Measurements from ENCODE around the gene TAGLN2.
A peak's percentile ranks its signal among the peaks of the same experiment; 100 is the strongest.

TAGLN2 gene

DNA sequence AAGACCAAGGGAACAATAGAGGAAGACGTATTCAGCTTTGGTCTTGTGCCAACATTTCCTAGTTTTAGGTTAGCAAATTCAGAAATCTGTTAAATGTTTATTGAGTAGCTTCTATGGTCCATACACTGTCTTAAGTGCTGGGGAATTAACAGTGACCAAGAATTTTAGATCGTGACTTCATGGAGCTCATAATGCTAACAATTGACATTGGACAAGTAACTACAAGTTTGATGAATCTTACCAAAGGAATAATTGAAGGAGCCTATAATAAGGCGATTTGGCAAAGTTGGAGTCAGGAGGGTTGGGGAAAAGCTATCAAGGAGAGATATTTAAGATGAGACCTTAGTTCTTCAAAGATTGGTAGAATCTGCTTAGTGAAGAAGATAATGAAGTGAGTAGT lies 30.1 kb upstream of the TAGLN2 start:
- no peaks in the 10 kb centered on the region for H3K9me3 Mint-ChIP-seq
- no peak for ATAC-seq
- no peak overlapping the region for H3K4me3 Mint-ChIP-seq
- H3K27me3 Mint-ChIP-seq, result peaks cover 54% of the 10 kb centered on the region
- peaks cover 9% of the 10 kb centered on the region for H3K4me1 Mint-ChIP-seq
- H3K27ac Mint-ChIP-seq, result no peak overlapping the region
- H3K36me3 Mint-ChIP-seq, result no peaks in the 10 kb centered on the region

DNA sequence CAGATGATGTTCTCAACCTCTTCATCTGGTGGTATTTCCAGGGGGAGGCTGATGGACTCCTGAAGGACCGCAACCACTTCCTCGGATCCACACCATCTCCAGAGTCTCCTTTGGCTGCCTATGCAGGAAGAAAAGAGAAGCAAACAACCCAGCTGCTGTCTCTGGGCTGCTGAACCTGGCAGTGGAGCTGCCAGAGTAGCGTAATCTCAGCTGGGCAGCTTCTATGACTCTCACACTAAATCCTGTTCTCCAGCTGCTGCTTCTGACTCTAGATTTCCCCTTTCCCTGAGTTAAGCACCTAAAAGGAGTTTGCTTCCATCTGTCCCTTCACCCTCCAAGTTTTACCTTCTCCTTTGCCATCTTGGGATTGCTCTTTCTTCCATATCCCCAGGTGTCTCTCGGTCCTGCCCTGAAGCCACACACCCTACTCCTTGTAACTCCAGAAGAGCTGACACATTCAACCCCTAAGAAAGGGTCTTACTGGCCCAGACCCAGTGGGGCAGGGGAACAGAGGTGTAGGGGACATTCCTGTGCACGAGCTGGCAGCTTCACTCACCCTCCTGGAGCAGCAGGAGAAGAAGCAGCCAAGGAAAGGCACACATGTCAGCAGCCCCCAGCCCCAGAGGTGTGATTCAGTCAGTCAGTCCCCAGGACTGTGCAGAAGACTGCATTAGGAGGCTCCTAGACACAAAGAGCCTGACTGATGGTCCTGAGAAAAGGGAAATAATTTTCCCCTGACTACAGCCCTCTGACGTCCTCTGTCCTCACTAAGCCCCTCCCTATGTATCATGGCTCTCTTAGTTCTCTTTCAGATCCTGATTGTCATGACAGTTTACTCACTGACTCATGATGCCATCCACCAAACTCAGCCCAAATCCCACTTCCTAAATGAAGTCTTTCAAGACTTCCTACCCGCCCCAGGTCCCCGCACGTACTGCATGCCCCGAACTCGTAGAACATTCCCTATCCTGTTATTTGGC lies 28.5 kb upstream of the TAGLN2 start, which contains the start of gene SLAMF9:
TSS of gene SLAMF9 (minus strand) at position 702 of the 980 bp plus-strand sequence. CDS start at position 602, 100 bp downstream.
- H3K4me1 Mint-ChIP-seq, result peaks cover 2% of the 10 kb centered on the region
- no peak for ATAC-seq

DNA sequence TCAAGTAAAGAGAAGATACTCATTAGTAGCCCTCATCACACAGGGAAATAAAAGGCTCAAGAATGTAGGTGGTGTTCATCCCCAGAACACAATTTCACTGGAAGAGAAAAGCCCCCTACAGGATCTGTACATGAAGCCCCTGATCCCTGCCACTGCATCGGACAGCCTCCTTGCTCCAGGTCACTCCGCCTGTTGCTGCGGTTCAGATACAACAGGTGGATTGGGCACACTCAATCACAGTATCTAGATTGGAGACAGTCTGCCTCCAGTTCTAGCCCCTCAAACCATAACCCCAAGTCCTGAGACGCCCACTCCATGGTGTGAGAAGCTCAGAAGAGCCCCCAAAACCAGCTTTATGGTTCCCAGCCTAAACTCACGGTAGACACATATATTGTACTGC lies 27.6 kb upstream of the TAGLN2 start:
- no peak for ATAC-seq
- H3K4me1 Mint-ChIP-seq, result no peaks in the 10 kb centered on the region
- no peaks in the 10 kb centered on the region for H3K36me3 Mint-ChIP-seq
- peaks cover 64% of the 10 kb centered on the region for H3K27me3 Mint-ChIP-seq
- no peak overlapping the region for H3K27ac Mint-ChIP-seq
- no peaks in the 10 kb centered on the region for H3K9me3 Mint-ChIP-seq
- H3K4me3 Mint-ChIP-seq, result no peak overlapping the region

More for the DNA sequence above, 28.5 kb upstream of the TAGLN2 start, which contains the start of gene SLAMF9:
- H3K4me3 Mint-ChIP-seq, result no peak within 1 kb of the TSS
- H3K9me3 Mint-ChIP-seq, result no peaks in the 10 kb centered on the region
- no peaks in the 10 kb centered on the region for H3K36me3 Mint-ChIP-seq
- H3K27me3 Mint-ChIP-seq, result peaks cover 58% of the 10 kb centered on the region
- no peak within 1 kb of the TSS for H3K27ac Mint-ChIP-seq

DNA sequence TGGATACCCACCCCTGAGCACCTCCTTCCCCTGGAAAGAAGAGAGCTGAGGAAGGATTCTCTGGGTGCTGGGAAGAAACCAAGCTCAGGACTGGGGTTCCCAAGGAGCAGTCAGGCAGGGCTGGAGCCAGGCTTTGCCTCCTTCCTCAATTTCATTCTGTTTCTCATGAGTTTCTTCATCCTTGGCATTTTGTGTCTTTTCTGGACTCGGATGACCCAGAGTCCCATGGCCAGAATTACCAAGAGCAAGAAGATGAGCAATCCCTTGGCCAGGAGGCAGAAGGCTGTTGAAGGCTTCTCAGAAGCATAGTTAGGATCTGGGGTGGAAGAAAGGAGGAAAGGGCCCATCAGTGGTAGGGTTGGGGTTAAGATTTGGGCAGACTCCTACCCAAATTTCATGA lies 26.2 kb upstream of the TAGLN2 start:
- ATAC-seq, result no peak
- Mint-ChIP-seq H3K27ac (no peak overlapping the region), H3K9me3 (no peaks in the 10 kb centered on the region), H3K36me3 (no peaks in the 10 kb centered on the region), H3K27me3 (peaks cover 64% of the 10 kb centered on the region), H3K4me1 (no peaks in the 10 kb centered on the region), H3K4me3 (no peak overlapping the region)

DNA sequence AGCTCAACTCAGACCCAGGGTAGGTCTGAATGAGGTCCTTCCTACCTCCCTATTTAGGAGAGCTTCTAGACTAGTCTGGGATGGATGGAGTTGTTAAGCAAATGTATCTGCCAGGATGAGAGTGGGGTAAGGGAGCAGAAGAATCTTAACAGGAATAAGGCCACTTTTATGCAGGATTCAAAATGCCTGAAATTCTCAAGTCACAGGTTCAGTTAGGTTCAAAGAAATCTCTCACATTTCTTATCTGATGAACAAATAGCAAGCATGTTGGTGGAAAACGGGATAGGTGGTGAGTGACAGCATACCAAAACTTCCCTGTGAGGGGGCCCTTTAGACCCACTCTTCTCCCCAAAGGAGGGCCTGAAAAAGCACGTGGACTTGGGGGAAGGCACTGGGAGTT lies 25.7 kb upstream of the TAGLN2 start:
- H3K27me3 Mint-ChIP-seq, result peaks cover 60% of the 10 kb centered on the region
- H3K36me3 Mint-ChIP-seq, result no peaks in the 10 kb centered on the region
- H3K4me3 Mint-ChIP-seq, result no peak overlapping the region
- no peaks in the 10 kb centered on the region for H3K9me3 Mint-ChIP-seq
- H3K4me1 Mint-ChIP-seq, result peaks cover under 1% of the 10 kb centered on the region
- no peak for ATAC-seq
- no peak overlapping the region for H3K27ac Mint-ChIP-seq

DNA sequence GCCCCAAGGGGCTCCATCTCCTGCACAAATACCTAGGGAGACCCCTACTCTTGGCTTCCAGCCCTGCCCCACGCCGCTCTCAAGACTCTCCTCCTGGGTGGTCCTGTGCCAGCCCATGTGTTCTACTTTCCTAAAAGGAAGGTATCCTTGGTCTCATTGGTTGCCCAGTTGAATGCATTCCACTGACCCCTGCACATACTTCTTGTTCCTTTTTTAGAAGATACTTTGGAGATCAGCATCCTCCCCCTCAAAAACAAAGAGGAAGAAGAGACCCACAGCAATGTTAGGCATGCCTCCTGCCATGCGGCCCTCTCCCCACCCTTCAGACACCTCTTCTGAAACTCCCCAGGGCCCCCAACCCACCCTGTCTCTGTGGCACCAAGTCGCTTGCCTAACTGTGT lies 24.7 kb upstream of the TAGLN2 start:
- no peak overlapping the region for H3K4me3 Mint-ChIP-seq
- no peak for ATAC-seq

DNA sequence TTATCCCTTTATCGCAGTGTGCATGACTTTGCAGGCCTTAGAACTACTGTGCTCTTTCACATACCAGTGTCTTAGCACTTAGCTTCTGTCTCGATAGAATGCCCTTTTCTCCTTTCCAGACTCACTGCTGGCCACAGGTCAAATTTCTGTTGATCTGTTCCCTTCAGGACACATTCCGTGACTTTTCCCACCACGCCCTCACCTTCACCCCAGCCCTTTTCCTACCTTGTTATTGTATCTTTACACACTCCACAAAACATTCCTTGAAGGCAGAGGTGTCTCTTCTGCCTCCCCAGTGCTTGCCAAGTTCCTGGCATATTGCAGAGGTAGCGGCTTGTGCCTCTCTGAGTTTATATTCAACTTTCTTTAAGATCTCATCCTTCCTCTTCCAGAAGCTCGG lies 23.8 kb upstream of the TAGLN2 start:
- H3K36me3 Mint-ChIP-seq, result no peaks in the 10 kb centered on the region
- H3K4me1 Mint-ChIP-seq, result peaks cover 16% of the 10 kb centered on the region
- H3K27me3 Mint-ChIP-seq, result peaks cover 71% of the 10 kb centered on the region

More for the DNA sequence above, 24.7 kb upstream of the TAGLN2 start:
- Mint-ChIP-seq H3K36me3 (no peaks in the 10 kb centered on the region), H3K27ac (no peak overlapping the region), H3K9me3 (no peaks in the 10 kb centered on the region), H3K27me3 (peaks cover 70% of the 10 kb centered on the region), H3K4me1 (peaks cover 11% of the 10 kb centered on the region)

DNA sequence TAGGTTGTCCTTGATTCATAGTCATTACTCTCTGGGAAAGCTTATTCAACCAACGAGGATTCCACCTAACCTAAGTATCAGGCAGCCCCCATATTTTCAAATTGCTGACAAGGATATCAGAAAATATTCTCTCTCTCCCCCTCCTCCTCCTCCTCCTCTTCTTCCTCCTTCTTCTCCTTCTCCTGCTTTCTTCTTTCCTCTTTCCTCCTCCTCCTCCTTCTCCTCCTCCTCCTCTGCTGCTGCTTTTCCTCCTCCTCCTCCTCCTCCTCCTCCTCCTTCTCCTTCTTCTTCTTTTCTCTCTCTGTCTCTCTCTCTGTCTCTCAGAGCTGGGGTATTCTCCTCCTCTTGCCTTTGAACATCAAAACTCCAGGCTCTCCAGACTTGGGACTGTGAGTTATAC lies 22.6 kb upstream of the TAGLN2 start:
- no peak for ATAC-seq
- Mint-ChIP-seq H3K4me3 (no peak overlapping the region), H3K27ac (no peak overlapping the region), H3K9me3 (no peaks in the 10 kb centered on the region), H3K27me3 (peaks cover 71% of the 10 kb centered on the region), H3K36me3 (no peaks in the 10 kb centered on the region), H3K4me1 (peaks cover 16% of the 10 kb centered on the region)

More for the DNA sequence above, 23.8 kb upstream of the TAGLN2 start:
- no peak overlapping the region for H3K27ac Mint-ChIP-seq
- H3K9me3 Mint-ChIP-seq, result no peaks in the 10 kb centered on the region
- H3K4me3 Mint-ChIP-seq, result no peak overlapping the region
- ATAC-seq, result no peak

DNA sequence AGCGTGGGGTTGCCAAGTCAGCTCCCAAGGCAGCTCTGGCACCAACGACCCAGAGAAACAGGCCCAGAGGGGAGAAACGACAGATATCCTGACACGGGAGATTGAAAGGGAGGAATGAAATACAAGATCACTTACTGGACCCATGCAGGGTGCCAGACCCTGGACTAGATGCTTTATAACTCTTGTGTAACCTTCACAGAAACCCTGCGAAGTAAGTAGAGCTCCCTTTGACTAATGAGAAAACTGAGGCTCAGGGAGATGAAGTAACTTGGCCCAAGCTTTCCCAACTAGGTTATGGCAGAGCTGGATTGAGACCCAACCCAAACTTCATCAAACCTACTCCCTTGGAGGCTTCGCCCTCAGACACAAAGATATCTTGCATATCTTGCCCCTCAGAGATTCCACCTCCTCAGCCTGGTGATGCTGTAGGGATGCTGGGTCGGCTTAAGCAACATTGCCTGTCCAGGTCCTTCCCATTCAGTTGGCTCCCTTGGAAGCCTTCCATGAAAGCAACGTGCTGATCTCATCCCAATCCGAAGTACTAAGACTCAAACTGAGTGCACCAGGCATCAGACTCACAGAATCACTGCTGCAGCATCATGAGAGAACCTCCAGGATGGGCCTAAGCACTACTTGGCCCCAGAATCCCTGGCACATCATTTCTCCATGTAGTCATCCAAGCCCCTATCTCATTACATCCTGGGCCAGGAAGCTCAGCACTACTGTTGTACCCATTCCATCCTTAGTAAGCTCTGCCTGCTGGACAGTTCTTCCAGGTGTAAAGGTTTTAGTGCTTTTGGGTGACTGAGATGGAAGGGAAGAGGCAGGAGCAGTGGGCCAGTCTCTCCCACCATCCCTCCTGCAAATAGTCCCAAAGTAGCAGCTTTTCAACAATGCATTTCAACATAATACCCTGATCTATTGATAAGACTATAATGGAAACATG lies 21.2 kb upstream of the TAGLN2 start:
- peaks cover 16% of the 10 kb centered on the region for H3K4me1 Mint-ChIP-seq
- H3K27me3 Mint-ChIP-seq, result peaks cover 61% of the 10 kb centered on the region
- no peaks in the 10 kb centered on the region for H3K36me3 Mint-ChIP-seq
- H3K9me3 Mint-ChIP-seq, result no peaks in the 10 kb centered on the region
- H3K27ac Mint-ChIP-seq, result no peak overlapping the region
- no peak for ATAC-seq
- H3K4me3 Mint-ChIP-seq, result peak overlapping the region; percentile 72

DNA sequence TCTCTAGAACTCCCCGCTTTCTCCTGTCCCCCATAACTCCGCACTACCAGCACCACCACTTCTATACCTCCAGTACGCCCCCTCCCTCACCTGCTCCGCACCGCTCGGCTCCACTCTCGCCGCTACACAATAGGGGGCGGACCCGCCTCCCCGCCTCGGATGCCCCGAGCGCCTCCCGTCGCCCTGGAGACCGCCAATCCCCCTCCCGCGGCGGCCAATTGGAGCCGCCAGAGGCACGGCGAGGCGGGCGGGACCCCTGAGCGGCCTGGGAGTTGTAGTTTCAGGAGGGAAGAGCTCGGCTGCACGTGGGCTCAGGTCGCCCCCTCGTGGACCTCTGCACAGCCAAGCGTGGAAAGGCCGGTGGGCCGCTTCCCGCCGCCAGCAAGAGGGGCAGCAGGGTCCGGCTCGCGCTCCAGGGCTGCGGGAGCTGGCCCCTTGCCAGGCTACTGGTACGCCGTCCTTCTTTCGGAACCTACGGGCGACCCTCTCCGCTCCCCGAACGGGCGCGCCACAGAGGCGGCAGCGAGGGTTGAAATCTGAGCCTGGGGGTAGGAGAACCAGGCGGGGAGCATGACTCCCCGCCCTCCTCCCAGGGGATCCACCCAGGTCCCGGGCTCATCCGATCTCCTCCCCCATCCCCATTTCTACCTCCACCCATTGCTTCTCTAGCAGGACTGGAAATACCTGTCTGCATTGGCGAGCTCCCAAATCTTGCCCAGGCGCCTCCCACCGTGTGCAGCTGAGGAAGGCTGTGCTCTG lies 20.4 kb upstream of the TAGLN2 start, which contains the start of gene IGSF9:
TSS of gene IGSF9 (minus strand) at position 131 of the 759 bp plus-strand sequence. CDS start 2,159 bp downstream, outside the sequence.
- peak; percentile 75 for ATAC-seq
- Mint-ChIP-seq H3K27ac (peak within 1 kb of the TSS; percentile 26), H3K27me3 (peaks cover 53% of the 10 kb centered on the region)

DNA sequence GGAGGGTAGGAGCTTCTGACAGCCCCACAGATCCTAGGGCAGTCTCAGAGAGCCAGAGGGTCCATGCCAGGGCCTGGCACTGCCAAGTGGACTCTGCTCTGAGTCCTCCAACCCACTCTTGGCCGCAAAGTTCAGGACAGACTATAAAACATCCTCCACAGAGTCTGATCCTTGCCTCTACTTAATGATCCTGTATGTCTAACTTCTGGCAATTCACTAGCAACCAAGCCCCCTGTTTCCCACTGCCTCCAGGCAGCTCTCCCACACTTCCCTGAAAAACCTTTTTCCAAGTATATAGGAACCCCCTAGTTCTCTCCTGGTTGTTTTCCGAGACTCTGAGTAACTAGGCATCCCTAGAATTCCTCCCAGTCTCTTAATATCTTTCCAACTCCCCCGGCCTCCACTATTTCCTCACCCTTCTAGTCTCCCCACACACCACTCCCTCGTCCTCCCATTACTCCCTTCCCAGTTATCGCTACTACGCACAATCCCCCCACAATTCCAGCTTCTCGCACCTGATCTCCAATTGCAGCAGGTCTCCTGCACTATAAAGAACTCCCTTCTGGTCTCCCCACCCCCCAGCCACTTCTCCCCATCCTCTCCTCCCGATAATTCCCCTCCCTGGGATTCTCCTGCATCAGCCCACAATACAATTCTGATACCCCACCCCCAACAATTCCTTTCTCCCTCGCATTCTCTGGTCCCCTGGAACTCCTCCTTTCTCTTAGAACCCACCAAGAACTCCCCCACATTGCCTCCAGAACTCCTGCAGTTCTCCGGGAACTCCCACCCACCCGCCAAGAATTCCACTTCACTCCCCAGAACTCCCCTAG lies 19.5 kb upstream of the TAGLN2 start:
- Mint-ChIP-seq H3K27ac (peak overlapping the region; percentile 26), H3K9me3 (no peaks in the 10 kb centered on the region), H3K36me3 (no peaks in the 10 kb centered on the region), H3K4me3 (peak overlapping the region; percentile 72), H3K27me3 (peaks cover 45% of the 10 kb centered on the region), H3K4me1 (peaks cover 21% of the 10 kb centered on the region)
- no peak for ATAC-seq

More for the DNA sequence above, 20.4 kb upstream of the TAGLN2 start, which contains the start of gene IGSF9:
- Mint-ChIP-seq H3K9me3 (no peaks in the 10 kb centered on the region), H3K4me3 (peak within 1 kb of the TSS; percentile 72), H3K36me3 (no peaks in the 10 kb centered on the region), H3K4me1 (peaks cover 16% of the 10 kb centered on the region)

DNA sequence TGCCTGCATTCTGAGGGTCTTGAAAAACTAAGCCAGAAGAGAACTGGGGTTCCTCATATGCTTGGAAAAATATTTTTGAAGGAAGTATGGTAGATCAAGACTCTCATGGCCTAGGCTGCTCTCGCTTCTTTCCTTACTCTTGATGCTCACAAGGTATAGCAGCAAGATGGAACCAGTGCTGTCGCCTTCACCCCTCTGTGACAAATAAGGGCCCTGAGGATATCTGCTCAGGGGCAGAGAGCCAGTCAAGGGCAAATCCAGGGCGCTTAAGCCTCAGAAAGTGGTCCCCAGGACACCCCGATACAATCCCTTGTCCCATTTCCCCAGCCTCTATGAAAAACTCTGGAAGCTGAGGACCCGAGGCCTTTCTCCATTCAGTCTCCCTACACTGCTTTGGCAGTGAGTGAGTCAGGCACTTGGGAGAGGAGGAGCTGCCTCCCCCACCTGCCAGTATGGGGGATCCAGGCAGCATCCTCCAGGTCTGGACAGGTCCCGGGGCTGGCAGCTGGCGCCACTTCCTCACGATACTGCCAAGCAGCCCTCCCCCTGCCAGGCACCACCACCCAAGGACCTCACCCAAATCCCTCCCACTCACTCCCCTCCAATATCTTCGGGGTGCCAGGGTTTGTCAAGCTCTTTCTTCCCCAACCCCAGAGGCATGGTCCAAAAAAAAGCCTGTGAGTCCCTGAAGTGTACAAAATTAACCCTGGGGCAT lies 18.8 kb upstream of the TAGLN2 start:
- Mint-ChIP-seq H3K36me3 (no peaks in the 10 kb centered on the region), H3K9me3 (no peaks in the 10 kb centered on the region), H3K4me1 (peaks cover 23% of the 10 kb centered on the region), H3K4me3 (no peak overlapping the region), H3K27ac (no peak overlapping the region), H3K27me3 (peaks cover 38% of the 10 kb centered on the region)
- ATAC-seq, result no peak

DNA sequence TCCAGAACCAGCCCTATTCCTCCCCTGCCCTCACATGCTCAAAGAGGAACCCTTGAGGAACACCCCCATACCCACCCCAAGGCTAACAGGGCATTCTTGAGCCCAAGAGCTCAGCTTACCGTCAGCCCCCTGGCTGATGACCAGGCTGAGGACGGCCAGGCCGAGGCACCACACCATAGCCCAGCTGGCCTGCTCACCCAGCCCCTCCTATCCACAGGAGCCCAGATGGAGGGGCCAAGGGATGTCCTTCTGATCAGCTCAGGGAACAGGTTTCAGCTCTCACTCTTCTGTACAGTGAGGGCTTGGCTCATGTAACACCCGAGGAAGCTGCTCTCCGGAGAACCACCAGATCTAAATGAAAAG lies 18.0 kb upstream of the TAGLN2 start:
- H3K27me3 Mint-ChIP-seq, result peaks cover 35% of the 10 kb centered on the region
- no peaks in the 10 kb centered on the region for H3K36me3 Mint-ChIP-seq
- no peak overlapping the region for H3K27ac Mint-ChIP-seq
- H3K4me3 Mint-ChIP-seq, result no peak overlapping the region
- H3K9me3 Mint-ChIP-seq, result no peaks in the 10 kb centered on the region
- no peak for ATAC-seq
- H3K4me1 Mint-ChIP-seq, result peaks cover 31% of the 10 kb centered on the region

All from stimulated activated memory B cell treated with anti-CD40 and anti-IgM and Interleukin-4, amounts not matched to agents 10 μg/mL and 1 μg/mL and 100 μg/mL, for 72 hours (primary cell).